Umbilical cord (tissue), 2 donors: ENCODE results near the gene UBE2Q1. TPM values are rescaled to one million over a fixed set of nuclear protein-coding genes. Genes with fewer than 3 reads are reported as not detected.
A peak's percentile ranks its signal among the peaks of the same experiment; 100 is the strongest.
"Not testable (repeated sequence)": the region's sequence is repeated elsewhere in the genome, so short reads cannot be mapped to it uniquely, and the experiment has no call there.

Experiments
- DNase-seq: peaks from one replicate; pipeline ENCODE4 v3.0.0-alpha.2; 2015; ENCODE audit warnings: low spot score
- total RNA-seq: library from RNA; depleted of rRNA; stranded (reverse); fragments of >200 nt; gene quantifications from one replicate; pipeline ENCODE4 v1.2.3, GENCODE V29; 2014; ENCODE audit warnings: low replicate concordance; ENCODE audit not compliant: insufficient read depth

UBE2Q1 gene
- total RNA-seq, 1 donor from 2014 or later: 13.7 TPM

DNA sequence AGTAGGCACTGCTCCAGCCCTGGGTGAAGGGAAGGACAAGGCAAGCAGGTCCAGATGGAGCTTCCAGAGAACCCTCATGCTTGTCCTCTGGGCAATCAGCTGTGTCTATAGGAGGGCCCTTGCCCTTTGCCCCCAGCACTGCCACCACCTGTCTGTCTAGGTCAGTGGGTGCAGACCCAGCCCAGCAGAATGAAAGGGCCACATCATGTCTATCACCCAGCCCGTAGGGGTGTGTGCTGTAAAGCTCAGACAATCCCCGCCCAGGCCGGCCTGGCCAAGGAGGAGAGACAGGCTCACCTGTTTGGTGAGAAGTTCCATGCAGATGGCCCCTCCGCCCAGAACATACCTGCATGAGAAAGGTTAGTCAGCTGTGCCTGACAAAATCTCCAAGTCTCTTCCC is 7.0 kb downstream of the UBE2Q1 start:
- DNase-seq: no peak

- no peak for DNase-seq
These were observed 7.8 kb downstream of the UBE2Q1 start for GRCh38 chr1:154550657-154551056.

DNA sequence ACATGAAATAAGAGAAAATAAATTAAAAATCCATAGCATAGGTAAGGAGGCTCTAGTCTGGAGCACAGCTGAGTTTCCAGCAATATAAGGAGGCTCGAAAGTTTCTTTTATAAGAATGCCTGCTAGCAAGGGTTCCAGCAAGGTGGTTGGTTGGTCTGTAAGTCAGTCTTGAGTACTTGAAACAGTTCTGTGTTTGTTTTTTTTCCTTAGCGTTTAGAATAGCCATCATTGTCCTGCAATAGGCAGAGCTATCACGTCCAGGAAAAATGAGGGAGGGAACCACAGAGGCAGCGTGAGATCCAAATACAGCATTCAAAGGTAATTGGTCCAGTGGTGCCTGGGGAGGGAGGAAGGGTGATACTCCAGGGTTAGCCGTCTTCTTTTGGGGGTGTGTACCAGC is 8.4 kb downstream of the UBE2Q1 start:
- no peak for DNase-seq

- DNase-seq: no peak
These were observed 9.2 kb downstream of the UBE2Q1 start for GRCh38 chr1:154549202-154549770.

- no peak for DNase-seq
These were observed 10.4 kb downstream of the UBE2Q1 start for GRCh38 chr1:154548028-154548427.

DNA sequence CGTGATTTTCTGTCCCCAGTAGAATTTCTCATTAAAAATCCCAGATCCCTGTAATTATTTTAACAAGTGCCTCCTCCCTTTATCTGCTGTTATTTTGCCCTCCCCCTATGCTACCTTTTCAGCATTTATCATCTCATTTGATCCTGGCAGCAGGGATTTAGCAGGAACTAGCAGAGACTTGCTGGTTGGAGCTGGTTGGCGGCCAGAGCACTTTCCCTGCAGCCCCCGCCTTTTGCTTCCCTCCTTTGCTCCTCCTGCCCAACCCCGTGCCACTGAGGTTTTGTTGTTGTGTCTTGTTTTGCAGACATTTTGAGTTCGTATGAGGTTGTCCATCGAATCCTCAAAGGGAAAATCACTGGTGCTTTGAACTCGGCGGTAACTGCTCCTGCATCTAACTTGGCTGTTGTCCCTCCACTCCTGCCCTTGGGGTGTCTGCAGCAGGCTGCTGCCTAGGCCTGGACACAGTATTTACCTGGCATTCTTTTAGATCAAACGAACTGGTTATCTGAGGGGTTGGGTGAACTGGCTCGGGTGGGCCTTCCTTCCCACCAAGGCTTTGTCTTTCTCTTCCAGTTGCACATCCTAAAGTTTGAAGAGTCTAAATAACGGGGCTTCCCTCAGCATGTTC is 11.2 kb downstream of the UBE2Q1 start:
- DNase-seq: peak; percentile 21

GRCh38 chr1:154546264-154547063 is 12.0 kb downstream of the UBE2Q1 start:
- DNase-seq: peak; percentile 40

DNA sequence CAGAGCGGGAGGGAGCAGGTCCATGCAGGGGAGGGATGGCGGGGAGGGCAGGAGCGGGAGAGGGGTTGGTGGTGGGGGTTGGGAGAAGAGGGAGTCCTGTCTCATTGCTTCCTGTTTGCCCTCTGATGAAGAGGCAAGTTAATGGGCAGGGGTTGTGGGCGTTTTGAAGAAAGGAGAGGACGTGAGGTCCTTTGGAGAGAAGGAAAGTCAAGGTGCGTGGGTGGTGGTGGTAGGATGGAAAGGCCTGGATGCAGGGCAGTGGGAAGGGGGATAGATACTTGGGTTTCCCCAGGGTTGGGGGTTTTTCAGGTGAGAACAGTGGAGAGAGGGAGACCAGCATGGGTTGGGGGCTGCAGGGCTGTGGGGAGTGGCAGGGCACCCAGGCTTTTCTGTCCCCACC is 17.2 kb downstream of the UBE2Q1 start:
- no peak for DNase-seq

GRCh38 chr1:154539486-154540483 is 18.7 kb downstream of the UBE2Q1 start:
- no peak for DNase-seq

GRCh38 chr1:154536570-154536969 is 21.9 kb downstream of the UBE2Q1 start:
- no peak for DNase-seq

DNA sequence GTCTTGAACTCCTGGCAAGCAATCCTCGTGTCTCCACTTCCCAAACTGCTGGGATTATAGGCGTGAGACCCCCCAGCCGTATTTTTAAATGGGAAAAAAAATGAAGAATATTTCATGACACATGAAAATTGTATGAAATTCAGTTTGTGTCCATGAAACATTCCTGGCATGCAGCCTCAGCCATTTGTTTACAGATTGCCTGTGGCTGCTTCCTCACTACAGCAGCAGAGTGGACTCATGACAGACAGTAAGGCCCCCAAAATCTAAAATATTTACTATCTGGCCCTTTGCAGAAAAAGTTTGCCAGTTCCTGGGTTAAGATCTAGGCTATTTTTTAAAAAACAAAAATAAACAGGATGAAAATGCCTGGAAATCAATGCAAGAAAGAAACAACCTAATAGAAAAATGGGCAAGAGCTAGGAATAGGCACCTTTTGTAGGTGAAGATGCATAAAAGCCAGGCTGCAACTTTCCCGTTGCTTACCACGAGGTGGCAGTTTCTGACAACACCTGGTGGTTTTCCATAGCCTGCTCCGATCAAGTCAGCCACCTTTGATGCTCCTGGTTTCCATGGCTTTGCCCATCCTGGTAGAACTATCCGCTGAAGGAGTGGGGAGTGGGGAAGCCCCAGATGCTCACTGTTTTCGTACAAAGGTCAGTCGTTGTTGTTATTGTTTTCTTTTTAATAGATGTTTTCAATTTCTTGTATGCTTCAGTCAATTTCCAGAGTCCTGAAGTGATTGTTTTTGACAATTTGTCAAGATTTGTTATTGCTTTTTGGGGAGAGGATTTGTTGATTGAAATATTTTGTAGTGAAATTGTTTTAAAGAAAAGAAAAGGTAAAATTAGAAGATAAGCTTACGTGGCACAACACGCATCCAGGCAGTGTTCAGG is 24.3 kb downstream of the UBE2Q1 start:
- no peak for DNase-seq

- DNase-seq: not testable (repeated sequence)
These were observed 26.5 kb downstream of the UBE2Q1 start for GRCh38 chr1:154531950-154532349.

GRCh38 chr1:154529308-154529707 is 29.2 kb downstream of the UBE2Q1 start:
- DNase-seq: no peak

DNA sequence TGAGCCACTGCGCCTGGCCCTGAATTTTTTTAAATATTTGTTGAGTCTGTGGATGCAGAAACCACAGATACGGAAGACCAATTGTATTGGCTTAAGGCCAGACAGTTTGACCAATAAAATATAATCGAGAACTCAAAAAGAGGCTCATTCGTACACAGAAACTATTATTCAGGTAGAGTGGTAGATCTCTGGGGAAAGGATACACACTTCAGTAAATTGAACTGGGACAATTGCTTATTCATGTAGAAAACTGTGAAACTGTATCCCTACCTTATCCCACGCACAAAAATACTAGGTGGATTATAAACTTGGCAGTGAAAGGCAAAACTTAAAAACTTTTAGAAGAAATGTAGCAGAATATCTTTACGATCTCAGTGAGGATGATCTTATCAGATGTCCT is 31.3 kb downstream of the UBE2Q1 start:
- DNase-seq: no peak

DNA sequence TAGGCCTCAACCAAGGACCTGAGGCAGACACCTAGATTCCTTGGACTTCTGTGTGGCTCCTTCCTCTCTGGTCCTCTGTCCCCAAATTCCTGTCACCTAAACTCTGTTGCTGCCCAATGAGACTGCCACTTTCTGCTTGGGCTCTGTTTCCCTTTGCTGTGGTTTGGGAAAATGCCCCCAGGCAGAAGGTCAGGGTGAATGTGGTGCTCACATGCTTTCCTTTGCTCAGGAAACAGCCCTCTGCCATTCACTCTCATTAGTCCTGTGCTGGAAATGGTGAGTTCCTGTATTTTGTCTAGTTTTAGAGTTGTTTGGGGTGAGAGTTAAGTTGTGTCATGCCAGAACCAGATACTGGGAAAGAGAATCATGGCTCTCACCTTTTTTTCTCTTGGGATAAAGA is 33.6 kb downstream of the UBE2Q1 start:
- DNase-seq: no peak

DNA sequence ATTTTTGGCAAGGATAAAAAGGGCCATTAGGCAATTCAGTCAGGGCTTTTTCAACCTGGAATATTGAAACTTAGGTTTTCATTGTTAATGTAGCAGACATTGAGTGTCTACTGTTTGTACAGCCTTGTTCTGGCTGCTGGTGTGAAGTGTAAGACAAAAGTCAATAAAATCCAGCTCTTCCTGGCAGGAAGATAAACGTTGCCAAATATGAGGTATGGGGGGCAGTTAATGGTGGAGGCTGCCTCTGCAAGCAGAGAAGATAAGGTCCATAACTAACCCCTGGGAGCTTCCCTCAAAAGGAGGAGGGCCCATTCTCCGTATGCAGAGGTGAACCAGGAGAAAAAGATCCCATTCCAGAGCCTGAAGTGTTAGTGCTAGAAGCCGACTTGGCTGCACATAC is 36.8 kb downstream of the UBE2Q1 start:
- DNase-seq: no peak

DNA sequence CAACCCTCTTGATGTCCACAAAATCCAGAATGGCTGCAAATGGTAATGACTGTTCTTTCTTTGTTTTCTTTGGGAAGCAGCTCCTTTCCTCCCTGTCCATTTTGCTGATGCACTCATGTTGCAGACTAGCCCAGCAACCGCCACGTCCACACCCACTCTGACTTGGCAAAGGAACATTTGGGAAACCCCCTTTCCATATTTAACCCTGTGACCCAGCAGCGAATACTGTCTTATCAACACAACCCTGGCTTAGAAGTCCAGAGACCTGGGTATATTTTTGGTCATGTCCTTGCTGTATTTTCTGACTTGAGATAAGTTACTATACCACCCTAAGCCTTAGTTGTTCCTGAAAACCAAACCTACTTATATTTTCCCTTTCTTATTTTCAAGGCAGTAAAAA is 38.1 kb downstream of the UBE2Q1 start:
- no peak for DNase-seq

DNA sequence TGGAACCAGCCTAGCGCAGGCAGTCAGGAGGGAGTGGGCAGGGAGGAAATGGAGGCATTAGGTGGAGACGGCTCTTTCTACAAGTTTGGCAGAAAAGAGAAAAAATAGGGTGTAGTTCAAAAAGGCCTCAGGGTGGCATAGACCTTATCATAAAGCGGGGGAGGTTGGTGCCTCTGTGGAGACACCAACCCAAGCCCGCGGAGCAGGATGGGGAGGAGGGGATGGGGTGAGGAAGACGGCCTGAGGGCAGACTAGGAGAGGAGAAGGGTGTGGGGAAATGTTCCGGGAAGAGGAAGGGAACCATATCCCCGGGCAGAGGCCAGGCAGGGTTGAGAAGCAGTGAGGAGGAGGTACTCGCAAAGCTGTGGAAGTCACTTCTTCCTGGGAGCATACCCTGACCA is 38.9 kb downstream of the UBE2Q1 start:
- DNase-seq: no peak

- no peak for DNase-seq
These were observed 40.8 kb downstream of the UBE2Q1 start for GRCh38 chr1:154517661-154518060.

DNA sequence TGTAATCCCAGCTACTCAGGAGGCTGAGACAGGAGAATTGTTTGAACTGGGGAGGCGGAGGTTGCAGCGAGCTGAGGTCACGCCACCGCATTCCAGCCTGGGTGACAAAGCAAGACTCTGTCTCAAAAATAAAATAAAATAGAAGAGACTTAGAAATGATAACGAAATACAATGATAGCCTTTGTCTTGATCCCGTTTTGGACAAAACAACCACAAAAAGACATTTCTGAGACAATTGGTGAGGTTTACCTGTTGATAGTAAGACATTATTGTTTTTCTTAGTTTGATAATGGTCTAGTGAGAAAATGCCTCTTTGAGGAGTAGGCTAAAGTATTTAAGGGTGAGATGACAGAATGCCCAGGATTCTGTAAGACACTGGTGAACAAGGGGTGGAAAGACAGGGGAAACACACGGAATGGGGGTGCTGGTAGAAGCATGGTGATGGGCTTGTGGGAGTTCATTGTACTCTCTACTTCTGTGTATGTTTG is 44.4 kb downstream of the UBE2Q1 start:
- DNase-seq: no peak

DNA sequence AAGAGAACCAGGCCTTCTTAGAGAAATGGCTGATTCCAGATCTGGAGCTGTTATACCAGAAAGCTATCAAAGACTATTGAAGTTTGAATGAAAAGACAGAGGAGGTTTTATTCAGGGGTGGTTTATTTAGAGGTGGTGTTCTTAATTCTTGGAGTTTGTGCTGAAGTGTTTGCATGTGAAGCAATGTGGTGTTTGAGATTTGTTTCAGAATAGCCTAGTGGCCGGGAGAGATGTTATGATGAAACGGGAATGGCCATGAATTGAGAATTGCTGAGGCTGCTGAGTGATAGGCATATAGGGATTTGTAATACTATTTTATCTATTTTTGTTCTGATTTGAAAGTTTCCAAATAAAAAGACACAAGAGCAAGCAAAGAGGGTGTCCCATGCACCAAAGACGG is 45.7 kb downstream of the UBE2Q1 start:
- DNase-seq: no peak
